ENCODE measurements around the gene AUTS2. TPM values are rescaled to one million over a fixed set of nuclear protein-coding genes. Genes with fewer than 3 reads are reported as not detected.

Gene AUTS2
- total and polyA plus RNA-seq, 2 experiments from 2014 or later: 32.0 to 91.0 TPM

- no peak for TF ChIP-seq ZNF462 (CRISPR knock-in tag; IDR thresholded peaks at IDR 0.05)
- no peak for TF ChIP-seq POLR2AphosphoS5 (IDR thresholded peaks at IDR 0.05; ENCODE audit: low read depth)
- no peak for TF ChIP-seq EZH2 (IDR thresholded peaks at IDR 0.05; ENCODE audit: low read depth, unreplicated experiment)
Observed at GRCh38 chr7:69651101-69651590, 52.9 kb downstream of the AUTS2 start (continued).

GRCh38 chr7:69652947-69653701 is 54.8 kb downstream of the AUTS2 start:
- no peaks in the 10 kb centered on the region for H3K36me3 Mint-ChIP-seq (ENCODE audit: low read depth)

More at GRCh38 chr7:69652947-69653701, 54.8 kb downstream of the AUTS2 start:
- ATAC-seq (no peak), DNase-seq (ENCODE audit: low spot score) (no peak)
- no peak overlapping the region for H3K4me3 Mint-ChIP-seq
- peaks cover 12% of the 10 kb centered on the region for H3K27me3 Mint-ChIP-seq (ENCODE audit: insufficient read depth, low read depth, poor library complexity)
- no peaks in the 10 kb centered on the region for H3K27me3 ChIP-seq (ENCODE audit: insufficient read depth)
- H3F3A ChIP-seq (replicated peaks; ENCODE audit: low read depth): no peaks in the 10 kb centered on the region
- no peaks in the 10 kb centered on the region; the same call in 2 of the 3 replicates for H3K9me3 Mint-ChIP-seq
- H3K4me1 ChIP-seq (ENCODE audit: insufficient read depth): peaks cover 50% of the 10 kb centered on the region
- no peaks in the 10 kb centered on the region for H3K9me2 ChIP-seq (ENCODE audit: insufficient read depth)
- H3K27ac Mint-ChIP-seq: no peak overlapping the region
- H3K79me2 ChIP-seq (replicated peaks; ENCODE audit: insufficient read depth): 0 out of 2 replicates have a peak, but pooled peaks cover 4% of the 10 kb centered on the region
- H3K27ac ChIP-seq (ENCODE audit: low read depth): no peak overlapping the region
- H3K4me3 ChIP-seq: no peak overlapping the region
- H4K20me1 ChIP-seq (replicated peaks; ENCODE audit: insufficient read depth): no peaks in the 10 kb centered on the region
- H2AFZ ChIP-seq: no peak overlapping the region
- TF ChIP-seq JUNB (IDR thresholded peaks at IDR 0.05; ENCODE audit: unreplicated experiment): no peak
- no peak for TF ChIP-seq ZNF114 (CRISPR knock-in tag; IDR thresholded peaks at IDR 0.05)
- H3K4me2 ChIP-seq: no peak overlapping the region
- H3K4me1 Mint-ChIP-seq: peaks cover 54% of the 10 kb centered on the region
- H3K36me3 ChIP-seq (ENCODE audit: insufficient read depth): no peaks in the 10 kb centered on the region

Data from GM23338 (cell line).